Uterus (tissue), 4 donors: ENCODE measurements around the gene FOXQ1. TPM values are rescaled to one million over a fixed set of nuclear protein-coding genes. Genes with fewer than 3 reads are reported as not detected.
A peak's percentile ranks its signal among the peaks of the same experiment; 100 is the strongest.
"Not testable (repeated sequence)": the region's sequence is repeated elsewhere in the genome, so short reads cannot be mapped to it uniquely, and the experiment has no call there.

Experiments used
- DNase-seq, 2 donors: peaks; one replicate each; pipeline ENCODE4 v3.0.0-alpha.2; 2019 to 2020
- H3K27ac ChIP-seq, 2 donors: fragments of 200-600 bp; sonication (generic); 1 replicate in 1 of 2; 2 replicates in 1 of 2; pipeline ENCODE4 v1.5.1; 2016 to 2018
- H3K27me3 ChIP-seq, 2 donors: fragments of 200-600 bp; sonication (generic); one replicate each; pipeline ENCODE4 v1.5.1; 2018 to 2019; ENCODE audit warnings: control low read depth in 1 of 2
- H3K36me3 ChIP-seq, 2 donors: fragments of 200-600 bp; sonication (generic); one replicate each; pipeline ENCODE4 v1.5.1; 2019; ENCODE audit warnings: control low read depth in 1 of 2
- H3K4me1 ChIP-seq, 2 donors: fragments of 200-600 bp; sonication (generic); one replicate each; pipeline ENCODE4 v1.5.1; 2018 to 2019; ENCODE audit warnings: control low read depth in 1 of 2
- H3K4me3 ChIP-seq, 2 donors: fragments of 200-600 bp; sonication (generic); 1 replicate in 1 of 2; 2 replicates in 1 of 2; pipeline ENCODE4 v1.5.1; 2018 to 2019; ENCODE audit warnings: mild to moderate bottlenecking in 1 of 2
- H3K9me3 ChIP-seq, 2 donors: fragments of 200-600 bp; sonication (generic); one replicate each; pipeline ENCODE4 v1.5.1; 2019; ENCODE audit warnings: control low read depth in 1 of 2
- CTCF ChIP-seq, 4 experiments: fragments of 200-600 bp in 2 of 4; fragments of 450-650 bp in 2 of 4; sonication (generic) in 2 of 4; IDR thresholded peaks; one replicate each; pipeline ENCODE4 v1.5.1; 2016 to 2019; ENCODE audit warnings: antibody characterized with exemption in 4 of 4, mild to moderate bottlenecking in 2 of 4, moderate library complexity in 1 of 4
- POLR2A ChIP-seq, 2 donors: fragments of 450-650 bp; IDR thresholded peaks; one replicate each; pipeline ENCODE4 v1.6.1; 2016; ENCODE audit warnings: antibody characterized with exemption in 2 of 2, mild to moderate bottlenecking in 1 of 2, moderate library complexity in 1 of 2
- intact Hi-C: fragments of 100-400 bp; cut with DNase I; formaldehyde crosslinking; loops from one replicate; pipeline ENCODE4 v1.15.1; 2023; ENCODE audit warnings: low total_unique reads
- total RNA-seq, 4 donors: library from RNA; depleted of rRNA in 3 of 4; stranded (reverse); fragments of >200 nt in 3 of 4; gene quantifications; one replicate each; pipeline versions ENCODE4 v1.1.0 to v1.2.4, GENCODE V29; 2014 to 2023
- donor health status: DM: yes; HTN: yes; CAD: no.

The FOXQ1 gene
- total RNA-seq, 4 donors from 2014 or later, result 0.18 to 0.48 TPM; not detected in 2

GRCh38 chr6:1347161-1347560 lies 35.3 kb downstream of the FOXQ1 start:
- intact Hi-C loops, result no loop called here
- Histone ChIP-seq H3K27me3 (peaks cover 0 to 5% of the 10 kb centered on the region in 2 donors), H3K36me3 (no peaks in the 10 kb centered on the region), H3K4me1 (no peaks in the 10 kb centered on the region), H3K4me3 (no peak overlapping the region), H3K9me3 (no peaks in the 10 kb centered on the region), H3K27ac (no peak overlapping the region)
- no peak for TF ChIP-seq CTCF (IDR thresholded peaks at IDR 0.05)
- no peak for TF ChIP-seq POLR2A (IDR thresholded peaks at IDR 0.05)
- DNase-seq, result no peak

GRCh38 chr6:1348675-1349074 lies 36.8 kb downstream of the FOXQ1 start:
- Histone ChIP-seq H3K9me3 (no peaks in the 10 kb centered on the region), H3K27ac (no peak overlapping the region), H3K4me3 (no peak overlapping the region), H3K36me3 (no peaks in the 10 kb centered on the region), H3K27me3 (peaks cover 0 to 5% of the 10 kb centered on the region in 2 donors), H3K4me1 (no peaks in the 10 kb centered on the region)
- intact Hi-C loops, result no loop called here
- TF ChIP-seq CTCF (IDR thresholded peaks at IDR 0.05), result no peak
- no peak for TF ChIP-seq POLR2A (IDR thresholded peaks at IDR 0.05)
- peak in 1 of 2 donors; percentile 30 for DNase-seq

- Histone ChIP-seq H3K36me3 (no peaks in the 10 kb centered on the region), H3K9me3 (no peaks in the 10 kb centered on the region), H3K27me3 (peaks cover 0 to 5% of the 10 kb centered on the region in 2 donors), H3K4me1 (no peaks in the 10 kb centered on the region), H3K27ac (no peak overlapping the region), H3K4me3 (no peak overlapping the region)
- DNase-seq, result no peak
- no peak for TF ChIP-seq CTCF (IDR thresholded peaks at IDR 0.05)
- TF ChIP-seq POLR2A (IDR thresholded peaks at IDR 0.05), result no peak
- intact Hi-C loops, result no loop called here
Measured at GRCh38 chr6:1349655-1350054, 37.8 kb downstream of the FOXQ1 start.

GRCh38 chr6:1351381-1352008 lies 39.6 kb downstream of the FOXQ1 start:
- intact Hi-C loops, result no loop called here
- Histone ChIP-seq H3K27me3 (peaks cover 0 to 5% of the 10 kb centered on the region in 2 donors), H3K9me3 (no peaks in the 10 kb centered on the region), H3K27ac (no peak overlapping the region), H3K36me3 (no peaks in the 10 kb centered on the region), H3K4me3 (no peak overlapping the region), H3K4me1 (no peaks in the 10 kb centered on the region)
- TF ChIP-seq POLR2A (IDR thresholded peaks at IDR 0.05) (no peak), CTCF (IDR thresholded peaks at IDR 0.05) (no peak)
- no peak for DNase-seq

- H3K27ac ChIP-seq, H3K9me3 ChIP-seq, H3K4me1 ChIP-seq, H3K4me3 ChIP-seq, H3K27me3 ChIP-seq, intact Hi-C loops, H3K36me3 ChIP-seq, DNase-seq: not testable (repeated sequence)
Measured at GRCh38 chr6:1355068-1355467, 43.2 kb downstream of the FOXQ1 start.

- H3K4me3 ChIP-seq, H3K9me3 ChIP-seq, DNase-seq, H3K27ac ChIP-seq, H3K4me1 ChIP-seq, H3K36me3 ChIP-seq, intact Hi-C loops, H3K27me3 ChIP-seq: not testable (repeated sequence)
Measured at GRCh38 chr6:1361717-1362116, 49.8 kb downstream of the FOXQ1 start.
